OCI-LY7 (cell line): ENCODE data around the gene BPIFB3.

ENCODE experiments used
- EZH2phosphoT487 ChIP-seq: fragments of 200-600 bp; sonication (generic); IDR thresholded peaks from 2 replicates; pipeline ENCODE4 v1.6.1; 2018; ENCODE audit warnings: low read depth, borderline replicate concordance, mild to moderate bottlenecking, mixed run types, antibody characterized with exemption, low read length, moderate library complexity, mixed read lengths
- TF ChIP-seq, protein P1 (sequence below): fragments of 200-600 bp; sonication (generic); conservative IDR thresholded peaks from 2 replicates; pipeline ENCODE4 v1.5.1; 2014; ENCODE audit warnings: mild to moderate bottlenecking, antibody characterized with exemption, low read length, moderate library complexity, mixed read lengths

- TF ChIP-seq, protein P1, sequence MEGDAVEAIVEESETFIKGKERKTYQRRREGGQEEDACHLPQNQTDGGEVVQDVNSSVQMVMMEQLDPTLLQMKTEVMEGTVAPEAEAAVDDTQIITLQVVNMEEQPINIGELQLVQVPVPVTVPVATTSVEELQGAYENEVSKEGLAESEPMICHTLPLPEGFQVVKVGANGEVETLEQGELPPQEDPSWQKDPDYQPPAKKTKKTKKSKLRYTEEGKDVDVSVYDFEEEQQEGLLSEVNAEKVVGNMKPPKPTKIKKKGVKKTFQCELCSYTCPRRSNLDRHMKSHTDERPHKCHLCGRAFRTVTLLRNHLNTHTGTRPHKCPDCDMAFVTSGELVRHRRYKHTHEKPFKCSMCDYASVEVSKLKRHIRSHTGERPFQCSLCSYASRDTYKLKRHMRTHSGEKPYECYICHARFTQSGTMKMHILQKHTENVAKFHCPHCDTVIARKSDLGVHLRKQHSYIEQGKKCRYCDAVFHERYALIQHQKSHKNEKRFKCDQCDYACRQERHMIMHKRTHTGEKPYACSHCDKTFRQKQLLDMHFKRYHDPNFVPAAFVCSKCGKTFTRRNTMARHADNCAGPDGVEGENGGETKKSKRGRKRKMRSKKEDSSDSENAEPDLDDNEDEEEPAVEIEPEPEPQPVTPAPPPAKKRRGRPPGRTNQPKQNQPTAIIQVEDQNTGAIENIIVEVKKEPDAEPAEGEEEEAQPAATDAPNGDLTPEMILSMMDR: no peak
- TF ChIP-seq EZH2phosphoT487: no peak
Observed at GRCh38 chr20:33021879-33022278, 31.8 kb upstream of the BPIFB3 start.
